Stimulated activated CD8-positive, alpha-beta memory T cell treated with anti-CD3 and anti-CD28 coated beads, Interleukin-4, amount 100 ng/mL, for 48 hours (primary cell): ENCODE measurements around the gene NPTXR.
A peak's percentile ranks its signal among the peaks of the same experiment; 100 is the strongest.
"Not testable (repeated sequence)": the region's sequence is repeated elsewhere in the genome, so short reads cannot be mapped to it uniquely, and the experiment has no call there.

Source experiments
- DNase-seq: peaks from one replicate; pipeline ENCODE4 v3.0.0-alpha.2; 2020

Gene NPTXR

GRCh38 chr22:38868286-38868721 lies 24.5 kb upstream of the NPTXR start:
- DNase-seq: no peak

GRCh38 chr22:38867471-38868285 lies 23.9 kb upstream of the NPTXR start:
- no peak for DNase-seq

GRCh38 chr22:38867124-38867455 lies 23.3 kb upstream of the NPTXR start:
- DNase-seq: no peak

GRCh38 chr22:38866399-38867123 lies 22.7 kb upstream of the NPTXR start:
- DNase-seq: no peak

- no peak for DNase-seq
Measured at GRCh38 chr22:38866024-38866398, 22.2 kb upstream of the NPTXR start.

- DNase-seq: no peak
Measured at GRCh38 chr22:38865201-38866023, 21.6 kb upstream of the NPTXR start.

- peak; percentile 22 for DNase-seq
Measured at GRCh38 chr22:38864361-38865191, 20.7 kb upstream of the NPTXR start.

GRCh38 chr22:38863531-38864131 lies 19.8 kb upstream of the NPTXR start:
- DNase-seq: peak; percentile 23

GRCh38 chr22:38862375-38863329 lies 18.8 kb upstream of the NPTXR start:
- DNase-seq: no peak

- no peak for DNase-seq
Measured at GRCh38 chr22:38861927-38862326, 18.1 kb upstream of the NPTXR start.

GRCh38 chr22:38861170-38861876 lies 17.5 kb upstream of the NPTXR start:
- DNase-seq: no peak

GRCh38 chr22:38860283-38861169 lies 16.7 kb upstream of the NPTXR start:
- DNase-seq: no peak

- no peak for DNase-seq
Measured at GRCh38 chr22:38859581-38860282, 15.9 kb upstream of the NPTXR start.

- DNase-seq: no peak
Measured at GRCh38 chr22:38858492-38858891, 14.7 kb upstream of the NPTXR start.

- not testable (repeated sequence) for DNase-seq
Measured at GRCh38 chr22:38854476-38854875, 10.6 kb upstream of the NPTXR start.

- DNase-seq: not testable (repeated sequence)
Measured at GRCh38 chr22:38853883-38854282, 10.1 kb upstream of the NPTXR start.

- no peak for DNase-seq
Measured at GRCh38 chr22:38853196-38853651, 9.4 kb upstream of the NPTXR start.

GRCh38 chr22:38852522-38852921 lies 8.7 kb upstream of the NPTXR start:
- DNase-seq: no peak
